ENCODE data around the gene CFB. TPM values are rescaled to one million over a fixed set of nuclear protein-coding genes. Genes with fewer than 3 reads are reported as not detected.
A peak's percentile ranks its signal among the peaks of the same experiment; 100 is the strongest.

CFB gene
- total and polyA plus RNA-seq, 9 of the 15 experiments (the other 6 are each of a cell fraction or from before 2014, with no cell fraction given): 0.08 to 0.91 (median 0.22) TPM; not detected in 4

DNA sequence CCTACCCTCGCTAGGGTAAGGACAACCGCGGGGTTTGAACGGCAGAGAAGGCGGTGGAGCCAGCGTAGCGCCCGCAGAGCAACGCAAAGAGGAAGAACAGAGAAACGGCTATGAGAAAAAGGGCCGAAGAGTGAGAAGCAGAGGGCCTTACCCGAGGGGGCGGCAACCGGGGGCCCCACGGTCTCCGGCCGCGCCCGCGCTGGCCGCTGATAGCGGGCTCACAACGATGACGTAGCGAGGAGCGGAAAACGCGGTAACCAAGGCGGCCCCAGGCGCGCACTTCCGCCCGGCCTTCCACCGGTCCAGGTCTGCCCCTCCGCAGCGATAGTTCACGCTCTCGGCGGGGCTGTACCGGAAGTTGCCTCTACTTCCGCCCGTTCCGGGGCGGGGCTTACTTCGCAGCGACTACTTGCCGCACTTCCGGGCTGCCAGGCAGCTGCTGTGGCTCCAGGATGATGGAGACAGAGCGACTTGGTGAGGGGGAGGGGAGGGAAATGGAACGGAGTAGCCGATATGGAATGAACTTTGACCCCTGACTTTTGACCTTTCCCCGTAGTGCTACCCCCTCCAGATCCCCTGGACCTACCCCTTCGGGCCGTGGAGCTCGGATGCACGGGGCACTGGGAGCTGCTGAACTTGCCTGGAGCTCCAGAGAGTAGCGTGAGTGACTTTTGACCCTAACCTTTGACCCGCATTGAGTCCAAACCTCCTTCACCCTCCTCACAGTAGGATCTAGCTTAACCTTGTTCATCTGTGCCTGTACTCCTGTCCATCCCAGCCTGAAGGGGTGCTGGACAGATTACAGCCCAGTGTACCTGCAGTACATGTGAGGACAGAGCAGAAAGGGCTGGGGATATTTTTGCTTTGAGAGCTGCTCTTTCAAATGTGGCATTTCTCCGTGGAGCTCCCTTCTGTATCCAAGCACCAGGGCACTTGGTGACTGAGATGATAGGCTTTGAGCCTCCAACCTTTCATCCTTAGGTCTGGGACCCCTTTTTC lies 13.1 kb downstream of the CFB start, which contains the start of the genes NELFE and SKIC2 (continued):
- TF ChIP-seq, protein P1, sequence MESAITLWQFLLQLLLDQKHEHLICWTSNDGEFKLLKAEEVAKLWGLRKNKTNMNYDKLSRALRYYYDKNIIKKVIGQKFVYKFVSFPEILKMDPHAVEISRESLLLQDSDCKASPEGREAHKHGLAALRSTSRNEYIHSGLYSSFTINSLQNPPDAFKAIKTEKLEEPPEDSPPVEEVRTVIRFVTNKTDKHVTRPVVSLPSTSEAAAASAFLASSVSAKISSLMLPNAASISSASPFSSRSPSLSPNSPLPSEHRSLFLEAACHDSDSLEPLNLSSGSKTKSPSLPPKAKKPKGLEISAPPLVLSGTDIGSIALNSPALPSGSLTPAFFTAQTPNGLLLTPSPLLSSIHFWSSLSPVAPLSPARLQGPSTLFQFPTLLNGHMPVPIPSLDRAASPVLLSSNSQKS (CRISPR knock-in tag; IDR thresholded peaks at IDR 0.05): 0 out of 2 replicates have a peak, but pooled peaks have one; percentile 39
- TF ChIP-seq, protein P2, sequence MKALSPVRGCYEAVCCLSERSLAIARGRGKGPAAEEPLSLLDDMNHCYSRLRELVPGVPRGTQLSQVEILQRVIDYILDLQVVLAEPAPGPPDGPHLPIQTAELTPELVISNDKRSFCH (CRISPR knock-in tag; IDR thresholded peaks at IDR 0.05): 0 out of 2 replicates have a peak, but pooled peaks have one; percentile 7
- TF ChIP-seq, protein P2 (tag; IDR thresholded peaks at IDR 0.05): peak; percentile 98
- TF ChIP-seq NFYB (IDR thresholded peaks at IDR 0.05; ENCODE audit: extremely low read depth, insufficient read length) (no peak), SMARCC2 (IDR thresholded peaks at IDR 0.05; ENCODE audit: low read depth) (no peak; the same call in 1 of the 2 replicates), COPS2 (conservative IDR thresholded peaks at IDR 0.05) (no peak), ZNF3 (CRISPR knock-in tag; IDR thresholded peaks at IDR 0.05) (no peak), SUPT5H (IDR thresholded peaks at IDR 0.05) (peak; percentile 57; the same call in 1 of the 2 replicates), ZNF175 (CRISPR knock-in tag; IDR thresholded peaks at IDR 0.05; ENCODE audit: low read depth) (peak; percentile 97), XRCC3 (IDR thresholded peaks at IDR 0.05) (no peak), TARDBP (IDR thresholded peaks at IDR 0.05) (no peak), KAT2B (IDR thresholded peaks at IDR 0.05; ENCODE audit: low read depth, low read length) (no peak), ATF1 (CRISPR knock-in tag; IDR thresholded peaks at IDR 0.05) (peak; percentile 84), ATF1 (tag; IDR thresholded peaks at IDR 0.05) (peak; percentile 100), KDM4B (IDR thresholded peaks at IDR 0.05; ENCODE audit: borderline replicate concordance in 2 of 2, low read depth in 1 of 2) (peak in 1 of 2 experiments; percentile 94; a peak in 1 of 4 replicates), LARP7 (IDR thresholded peaks at IDR 0.05) (peak; percentile 86), E2F3 (CRISPR knock-in tag; IDR thresholded peaks at IDR 0.05) (peak; percentile 87), HMGN3 (IDR thresholded peaks at IDR 0.05; ENCODE audit: borderline replicate concordance, extremely low read depth, insufficient read length, low read depth, low read length) (peak; percentile 93), ZNF263 (CRISPR knock-in tag; IDR thresholded peaks at IDR 0.05; ENCODE audit: borderline replicate concordance) (no peak; the same call in 1 of the 2 replicates), ZNF511 (CRISPR knock-in tag; IDR thresholded peaks at IDR 0.05) (peak; percentile 70), MAFG (tag; conservative IDR thresholded peaks at IDR 0.05) (no peak), TGIF2 (CRISPR knock-in tag; IDR thresholded peaks at IDR 0.05) (peak; percentile 92; the same call in 1 of the 2 replicates), ADNP (tag; IDR thresholded peaks at IDR 0.05) (no peak), MCM3 (IDR thresholded peaks at IDR 0.05) (no peak), NR1H2 (CRISPR knock-in tag; IDR thresholded peaks at IDR 0.05) (peak; percentile 30; the same call in 1 of the 2 replicates), ZNF274 (IDR thresholded peaks at IDR 0.05; ENCODE audit: borderline replicate concordance, low read depth, low read length) (no peak)
- TF ChIP-seq, protein P3, sequence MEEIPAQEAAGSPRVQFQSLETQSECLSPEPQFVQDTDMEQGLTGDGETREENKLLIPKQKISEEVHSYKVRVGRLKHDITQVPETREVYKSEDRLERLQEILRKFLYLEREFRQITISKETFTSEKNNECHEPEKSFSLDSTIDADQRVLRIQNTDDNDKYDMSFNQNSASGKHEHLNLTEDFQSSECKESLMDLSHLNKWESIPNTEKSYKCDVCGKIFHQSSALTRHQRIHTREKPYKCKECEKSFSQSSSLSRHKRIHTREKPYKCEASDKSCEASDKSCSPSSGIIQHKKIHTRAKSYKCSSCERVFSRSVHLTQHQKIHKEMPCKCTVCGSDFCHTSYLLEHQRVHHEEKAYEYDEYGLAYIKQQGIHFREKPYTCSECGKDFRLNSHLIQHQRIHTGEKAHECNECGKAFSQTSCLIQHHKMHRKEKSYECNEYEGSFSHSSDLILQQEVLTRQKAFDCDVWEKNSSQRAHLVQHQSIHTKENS (CRISPR knock-in tag; IDR thresholded peaks at IDR 0.05): no peak
